Measurements from ENCODE around the gene PAX2.

DNA sequence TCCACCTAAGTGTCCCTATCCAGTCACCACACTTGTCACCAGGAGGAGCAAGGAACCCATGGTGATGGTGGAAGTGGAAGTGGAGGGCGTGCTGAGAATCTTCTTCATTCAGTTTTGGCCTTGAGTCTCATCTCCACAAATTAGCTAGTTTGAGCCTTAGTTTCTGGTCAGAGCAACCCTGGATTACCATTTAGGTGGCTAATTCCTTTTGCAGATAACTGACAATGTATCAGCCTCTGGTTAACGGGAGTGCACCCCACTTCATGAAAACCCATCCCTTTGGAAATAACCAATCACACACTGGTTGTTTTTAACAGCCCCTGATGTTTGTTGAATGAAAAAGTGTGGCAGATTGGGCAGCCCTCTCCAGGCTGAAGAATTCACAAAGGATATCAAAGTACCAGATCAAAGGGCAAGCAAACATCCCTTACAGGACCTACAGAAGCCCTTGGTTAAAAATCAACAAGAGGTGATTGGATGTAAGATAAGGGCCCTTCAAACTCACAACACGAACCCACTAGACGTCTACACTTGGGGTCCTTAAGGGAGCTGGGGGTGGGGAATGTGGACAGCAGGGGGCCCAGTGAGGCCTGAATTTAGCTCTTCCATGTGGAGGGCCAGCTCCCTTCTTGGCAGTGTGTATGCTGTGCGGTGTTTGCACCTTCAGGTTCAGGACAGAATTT is 130.2 kb downstream of the PAX2 start:
- TF ChIP-seq EZH2 (IDR thresholded peaks at IDR 0.05; ENCODE audit: borderline replicate concordance): no peak
- TF ChIP-seq, protein P1, sequence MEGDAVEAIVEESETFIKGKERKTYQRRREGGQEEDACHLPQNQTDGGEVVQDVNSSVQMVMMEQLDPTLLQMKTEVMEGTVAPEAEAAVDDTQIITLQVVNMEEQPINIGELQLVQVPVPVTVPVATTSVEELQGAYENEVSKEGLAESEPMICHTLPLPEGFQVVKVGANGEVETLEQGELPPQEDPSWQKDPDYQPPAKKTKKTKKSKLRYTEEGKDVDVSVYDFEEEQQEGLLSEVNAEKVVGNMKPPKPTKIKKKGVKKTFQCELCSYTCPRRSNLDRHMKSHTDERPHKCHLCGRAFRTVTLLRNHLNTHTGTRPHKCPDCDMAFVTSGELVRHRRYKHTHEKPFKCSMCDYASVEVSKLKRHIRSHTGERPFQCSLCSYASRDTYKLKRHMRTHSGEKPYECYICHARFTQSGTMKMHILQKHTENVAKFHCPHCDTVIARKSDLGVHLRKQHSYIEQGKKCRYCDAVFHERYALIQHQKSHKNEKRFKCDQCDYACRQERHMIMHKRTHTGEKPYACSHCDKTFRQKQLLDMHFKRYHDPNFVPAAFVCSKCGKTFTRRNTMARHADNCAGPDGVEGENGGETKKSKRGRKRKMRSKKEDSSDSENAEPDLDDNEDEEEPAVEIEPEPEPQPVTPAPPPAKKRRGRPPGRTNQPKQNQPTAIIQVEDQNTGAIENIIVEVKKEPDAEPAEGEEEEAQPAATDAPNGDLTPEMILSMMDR (IDR thresholded peaks at IDR 0.05; ENCODE audit: poor library complexity): no peak
- no peak for TF ChIP-seq EZH2phosphoT487 (IDR thresholded peaks at IDR 0.05; ENCODE audit: low read depth, severe bottlenecking, unreplicated experiment)

Measured in hepatocyte (in vitro differentiated cells).